IgD-negative memory B cell (primary cell): Measurements from ENCODE around the gene GATA3. TPM values are rescaled to one million over a fixed set of nuclear protein-coding genes. Genes with fewer than 3 reads are reported as not detected.

Experiments used
- H3K27ac Mint-ChIP-seq, 3 donors: one replicate each; pipeline ENCODE4 v1.8.0; 2020 to 2022; ENCODE audit warnings: mild to moderate bottlenecking in 3 of 3, mixed read lengths in 3 of 3, moderate library complexity in 1 of 3
- H3K27me3 Mint-ChIP-seq: one replicate; pipeline ENCODE4 v1.8.0; 2021; ENCODE audit warnings: mixed read lengths
- H3K36me3 Mint-ChIP-seq: one replicate; pipeline ENCODE4 v1.8.0; 2020; ENCODE audit warnings: mild to moderate bottlenecking, mixed read lengths
- H3K4me1 Mint-ChIP-seq, 3 donors: one replicate each; pipeline ENCODE4 v1.8.0; 2020 to 2022; ENCODE audit warnings: mixed read lengths in 3 of 3, mild to moderate bottlenecking in 1 of 3
- H3K4me3 Mint-ChIP-seq, 4 donors: one replicate each; pipeline ENCODE4 v1.8.0; 2020 to 2022; ENCODE audit warnings: mild to moderate bottlenecking in 4 of 4, mixed read lengths in 4 of 4, moderate library complexity in 3 of 4
- H3K9me3 Mint-ChIP-seq, 3 donors: one replicate each; pipeline ENCODE4 v1.8.0; 2020 to 2021; ENCODE audit warnings: mixed read lengths in 3 of 3, mild to moderate bottlenecking in 1 of 3
- polyA plus RNA-seq: library from polyadenylated mRNA; unstranded; fragments of 300-500 nt; fragmentation: Illumina TruSeq; gene quantifications from one replicate; pipeline ENCODE4 v1.2.3, GENCODE V29; 2021

Gene GATA3
- polyA plus RNA-seq, 1 donor from 2014 or later = 2.0 TPM

DNA sequence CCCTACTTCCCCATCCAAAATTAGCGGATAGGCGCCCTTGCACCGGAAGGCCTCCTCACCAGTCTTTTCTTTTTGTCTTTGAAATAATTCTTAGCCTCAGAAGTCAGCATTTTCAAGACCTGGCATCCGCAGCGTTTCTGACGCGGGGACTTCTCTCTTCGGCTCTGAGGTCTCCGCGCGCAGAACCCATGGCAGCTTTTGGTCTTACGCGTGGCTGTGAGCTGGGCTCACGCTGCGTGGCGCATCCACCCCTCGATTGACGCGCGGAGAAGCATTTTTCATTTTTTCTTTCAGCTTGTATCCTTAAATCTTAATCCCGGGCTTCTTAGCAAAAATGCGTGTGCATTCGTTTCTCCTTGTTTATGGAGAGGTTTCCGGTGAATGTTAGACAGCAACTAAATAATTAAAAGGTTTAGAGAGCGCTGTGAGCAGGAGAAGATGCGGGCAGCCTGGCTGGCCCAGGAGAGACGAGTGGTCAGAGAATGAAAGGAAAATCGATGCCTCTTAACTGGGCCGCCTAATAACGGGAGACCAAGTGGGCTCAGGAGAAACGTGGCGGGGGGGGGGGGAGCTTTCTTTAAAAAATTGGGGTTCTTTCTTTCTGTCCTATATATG is 2.0 kb upstream of the GATA3 start:
- peaks cover 56% of the 10 kb centered on the region for H3K27me3 Mint-ChIP-seq
- peaks cover 18 to 41% (median 21%) of the 10 kb centered on the region in 3 donors for H3K4me1 Mint-ChIP-seq
- H3K36me3 Mint-ChIP-seq = peaks cover 2% of the 10 kb centered on the region
- H3K4me3 Mint-ChIP-seq = peak overlapping the region in 3 of 4 donors; percentile 55 to 92 (median 60)
- peaks cover 0 to 13% (median 0%) of the 10 kb centered on the region in 3 donors for H3K9me3 Mint-ChIP-seq
- peak overlapping the region; percentile 41 to 95 (median 93) for H3K27ac Mint-ChIP-seq

- peak overlapping the region; percentile 86 to 95 (median 93) for H3K27ac Mint-ChIP-seq
- H3K4me3 Mint-ChIP-seq = peak overlapping the region in 3 of 4 donors; percentile 8 to 92 (median 55)
- H3K9me3 Mint-ChIP-seq = peaks cover 0 to 14% (median 0%) of the 10 kb centered on the region in 3 donors
- peaks cover 51% of the 10 kb centered on the region for H3K27me3 Mint-ChIP-seq
- H3K36me3 Mint-ChIP-seq = no peaks in the 10 kb centered on the region
- H3K4me1 Mint-ChIP-seq = peaks cover 18 to 40% (median 21%) of the 10 kb centered on the region in 3 donors
Observed at GRCh38 chr10:8052956-8053445, 1.5 kb upstream of the GATA3 start.

DNA sequence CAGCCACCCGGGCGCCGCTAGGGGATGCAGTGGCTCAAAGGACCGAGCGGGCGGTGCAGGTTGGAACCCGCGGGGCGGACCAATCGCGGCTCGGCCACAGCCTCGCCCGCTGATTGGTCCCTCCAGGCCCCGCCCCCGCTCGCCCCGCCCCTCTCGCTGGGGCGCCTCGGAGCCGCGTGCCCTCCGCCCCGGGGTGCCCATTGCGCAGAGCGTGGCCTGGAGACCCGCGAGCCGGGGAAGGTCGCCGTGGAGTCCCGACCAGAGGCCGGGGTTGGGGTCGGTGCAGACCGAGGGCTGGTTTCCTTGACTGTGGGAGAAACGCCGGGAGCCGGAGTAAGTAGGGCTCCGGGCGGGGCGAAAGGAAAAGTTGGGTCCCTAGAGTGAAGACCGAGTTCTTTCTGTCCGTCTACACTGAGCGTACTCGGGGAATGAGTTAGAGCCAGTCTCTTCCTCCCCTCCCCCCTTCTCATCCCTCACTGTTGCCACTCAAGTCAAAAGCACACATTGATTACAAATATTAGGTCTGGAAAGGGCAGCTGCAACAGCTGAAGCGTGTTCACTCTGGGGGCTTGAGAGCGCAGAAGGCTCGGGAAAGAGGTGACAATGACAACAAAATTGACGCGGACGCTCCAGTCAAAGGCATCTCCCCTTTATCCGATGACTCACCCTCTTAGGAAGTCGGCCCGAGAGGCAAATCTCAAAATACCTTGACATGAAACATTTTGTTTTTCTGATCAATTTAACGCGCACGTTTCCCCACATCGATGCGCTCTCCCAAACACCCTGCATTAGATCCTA is 843 bp upstream of the GATA3 start:
- Mint-ChIP-seq H3K27ac (peak overlapping the region; percentile 90 to 95 (median 93)), H3K4me3 (peak overlapping the region; percentile 81 to 92 (median 90)), H3K4me1 (peaks cover 19 to 40% (median 21%) of the 10 kb centered on the region in 3 donors), H3K27me3 (peaks cover 47% of the 10 kb centered on the region), H3K36me3 (no peaks in the 10 kb centered on the region), H3K9me3 (peaks cover 0 to 14% (median 0%) of the 10 kb centered on the region in 3 donors)

DNA sequence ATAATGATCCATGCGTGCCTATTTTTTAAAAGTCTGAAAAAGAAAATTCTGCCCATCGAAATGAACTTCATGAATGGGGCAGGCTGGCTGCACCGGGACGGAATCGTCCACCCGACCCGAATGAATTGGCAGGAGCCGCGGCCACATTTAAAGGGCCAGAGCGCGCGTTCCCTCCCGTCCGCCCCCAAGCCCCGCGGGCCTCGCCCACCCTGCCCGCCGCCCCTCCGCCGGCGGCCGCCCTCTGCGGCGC is 319 bp upstream of the GATA3 start:
- no peaks in the 10 kb centered on the region for H3K36me3 Mint-ChIP-seq
- peaks cover 0 to 14% (median 0%) of the 10 kb centered on the region in 3 donors for H3K9me3 Mint-ChIP-seq
- H3K4me3 Mint-ChIP-seq = peak overlapping the region; percentile 81 to 90 (median 88)
- peaks cover 46% of the 10 kb centered on the region for H3K27me3 Mint-ChIP-seq
- H3K27ac Mint-ChIP-seq = peak overlapping the region; percentile 90 to 95 (median 93)
- peaks cover 19 to 35% (median 20%) of the 10 kb centered on the region in 3 donors for H3K4me1 Mint-ChIP-seq

DNA sequence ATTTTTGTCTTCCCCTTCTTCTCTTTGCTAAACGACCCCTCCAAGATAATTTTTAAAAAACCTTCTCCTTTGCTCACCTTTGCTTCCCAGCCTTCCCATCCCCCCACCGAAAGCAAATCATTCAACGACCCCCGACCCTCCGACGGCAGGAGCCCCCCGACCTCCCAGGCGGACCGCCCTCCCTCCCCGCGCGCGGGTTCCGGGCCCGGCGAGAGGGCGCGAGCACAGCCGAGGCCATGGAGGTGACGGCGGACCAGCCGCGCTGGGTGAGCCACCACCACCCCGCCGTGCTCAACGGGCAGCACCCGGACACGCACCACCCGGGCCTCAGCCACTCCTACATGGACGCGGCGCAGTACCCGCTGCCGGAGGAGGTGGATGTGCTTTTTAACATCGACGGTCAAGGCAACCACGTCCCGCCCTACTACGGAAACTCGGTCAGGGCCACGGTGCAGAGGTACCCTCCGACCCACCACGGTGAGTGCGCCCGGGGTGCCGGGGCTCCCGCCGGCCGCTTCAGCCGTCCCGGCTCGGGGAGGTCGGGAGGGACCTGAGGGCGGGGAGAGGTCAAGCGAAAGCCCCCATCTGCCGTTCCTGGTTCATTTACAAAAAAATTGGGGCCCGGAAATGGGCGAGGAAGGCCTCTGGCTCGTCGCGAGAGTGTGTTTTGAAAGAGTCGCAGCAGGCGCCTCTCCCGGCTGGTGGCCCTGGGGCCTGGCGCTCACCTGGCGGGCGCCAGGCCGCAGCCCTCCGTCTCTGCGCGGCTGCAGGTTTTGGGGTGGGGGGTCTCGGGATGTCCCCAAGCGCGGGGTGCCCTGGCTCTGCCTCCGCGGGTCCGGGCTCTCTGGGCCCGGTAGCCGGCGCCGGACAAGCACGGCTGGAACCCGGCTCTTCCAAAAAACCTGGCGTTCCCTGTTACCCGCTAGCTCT is 1.2 kb downstream of the GATA3 start:
- H3K27ac Mint-ChIP-seq = peak overlapping the region; percentile 81 to 93 (median 88)
- H3K9me3 Mint-ChIP-seq = peaks cover 0 to 14% (median 0%) of the 10 kb centered on the region in 3 donors
- no peaks in the 10 kb centered on the region for H3K36me3 Mint-ChIP-seq
- peaks cover 24 to 45% (median 30%) of the 10 kb centered on the region in 3 donors for H3K4me1 Mint-ChIP-seq
- peak overlapping the region; percentile 70 to 86 (median 86) for H3K4me3 Mint-ChIP-seq
- peaks cover 58% of the 10 kb centered on the region for H3K27me3 Mint-ChIP-seq

GRCh38 chr10:8056378-8056777 is 1.9 kb downstream of the GATA3 start:
- peaks cover 63% of the 10 kb centered on the region for H3K27me3 Mint-ChIP-seq
- peak overlapping the region; percentile 0 to 81 (median 69) for H3K27ac Mint-ChIP-seq
- H3K36me3 Mint-ChIP-seq = no peaks in the 10 kb centered on the region
- H3K9me3 Mint-ChIP-seq = peaks cover 0 to 14% (median 0%) of the 10 kb centered on the region in 3 donors
- H3K4me3 Mint-ChIP-seq = peak overlapping the region; percentile 68 to 86 (median 80)
- H3K4me1 Mint-ChIP-seq = peaks cover 28 to 47% (median 33%) of the 10 kb centered on the region in 3 donors

DNA sequence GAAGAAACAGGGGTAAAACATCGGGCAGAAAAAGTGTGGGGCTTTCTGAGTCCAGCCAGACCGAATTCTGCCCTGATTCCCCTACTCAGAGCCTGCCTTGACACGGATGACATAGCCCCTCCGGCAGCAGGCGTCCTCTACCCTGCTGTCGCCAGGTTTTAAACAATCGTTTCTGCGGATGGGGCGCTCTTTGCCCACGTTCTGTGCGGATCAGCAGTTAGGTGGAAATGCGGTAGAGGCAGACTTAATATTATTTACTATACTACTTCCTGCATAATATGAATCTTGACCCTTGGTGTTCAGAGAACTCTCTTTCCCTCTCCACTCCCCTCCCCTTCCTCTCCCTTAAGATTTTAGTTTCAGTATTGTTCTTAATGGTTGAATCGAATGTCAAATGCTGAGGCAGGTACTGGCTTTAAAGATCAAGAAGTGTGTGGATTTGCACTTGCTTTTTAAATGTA is 2.4 kb downstream of the GATA3 start:
- peak overlapping the region; percentile 68 to 86 (median 80) for H3K4me3 Mint-ChIP-seq
- no peaks in the 10 kb centered on the region for H3K36me3 Mint-ChIP-seq
- peaks cover 28 to 47% (median 33%) of the 10 kb centered on the region in 3 donors for H3K4me1 Mint-ChIP-seq
- H3K9me3 Mint-ChIP-seq = peaks cover 0 to 14% (median 0%) of the 10 kb centered on the region in 3 donors
- peaks cover 62% of the 10 kb centered on the region for H3K27me3 Mint-ChIP-seq
- H3K27ac Mint-ChIP-seq = peak overlapping the region; percentile 0 to 81 (median 69)

DNA sequence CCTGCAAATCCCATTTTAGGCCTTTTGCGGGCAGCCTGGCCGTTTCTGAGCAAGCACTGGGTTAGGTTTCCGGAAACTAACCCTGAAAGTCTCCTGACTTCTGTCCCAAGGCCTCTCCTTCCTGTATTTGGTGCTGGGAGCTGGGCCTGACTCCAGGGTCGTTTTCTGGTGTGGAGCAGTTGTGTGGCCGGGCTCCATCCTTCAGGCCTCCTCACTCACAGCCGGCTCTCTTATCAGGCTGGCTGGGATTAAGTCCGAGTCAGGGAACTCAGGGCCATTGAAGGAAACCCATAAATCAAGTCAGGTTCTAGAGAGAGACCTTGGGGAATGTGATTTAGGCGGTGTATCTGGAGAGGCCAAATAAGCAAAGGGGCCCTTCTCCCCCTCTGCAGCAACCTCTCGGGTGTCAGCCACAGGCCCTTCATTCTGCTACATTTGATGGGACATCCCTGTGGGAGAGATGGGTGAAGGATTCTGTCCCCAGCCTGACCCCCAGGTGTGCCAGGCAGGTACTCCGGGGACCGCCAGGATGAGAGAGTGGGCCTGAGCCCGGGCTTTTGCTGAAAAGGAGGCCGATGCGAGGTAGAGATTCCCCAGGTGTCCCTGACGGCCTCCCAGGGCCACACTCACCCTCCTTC is 3.3 kb downstream of the GATA3 start:
- Mint-ChIP-seq H3K9me3 (peaks cover 0 to 8% (median 0%) of the 10 kb centered on the region in 3 donors), H3K27ac (peak overlapping the region in 1 of 3 donors; percentile 69), H3K4me3 (peak overlapping the region in 2 of 4 donors; percentile 76 to 87), H3K36me3 (no peaks in the 10 kb centered on the region), H3K27me3 (peaks cover 54% of the 10 kb centered on the region), H3K4me1 (peaks cover 23 to 41% (median 33%) of the 10 kb centered on the region in 3 donors)

- H3K9me3 Mint-ChIP-seq = peaks cover 0 to 7% (median 0%) of the 10 kb centered on the region in 3 donors
- H3K27ac Mint-ChIP-seq = peak overlapping the region in 1 of 3 donors; percentile 65
- peaks cover 20 to 36% (median 29%) of the 10 kb centered on the region in 3 donors for H3K4me1 Mint-ChIP-seq
- peak overlapping the region in 2 of 4 donors; percentile 12 to 84 for H3K4me3 Mint-ChIP-seq
- no peaks in the 10 kb centered on the region for H3K36me3 Mint-ChIP-seq
- H3K27me3 Mint-ChIP-seq = peaks cover 49% of the 10 kb centered on the region
Observed at GRCh38 chr10:8058274-8059111, 4.0 kb downstream of the GATA3 start.

DNA sequence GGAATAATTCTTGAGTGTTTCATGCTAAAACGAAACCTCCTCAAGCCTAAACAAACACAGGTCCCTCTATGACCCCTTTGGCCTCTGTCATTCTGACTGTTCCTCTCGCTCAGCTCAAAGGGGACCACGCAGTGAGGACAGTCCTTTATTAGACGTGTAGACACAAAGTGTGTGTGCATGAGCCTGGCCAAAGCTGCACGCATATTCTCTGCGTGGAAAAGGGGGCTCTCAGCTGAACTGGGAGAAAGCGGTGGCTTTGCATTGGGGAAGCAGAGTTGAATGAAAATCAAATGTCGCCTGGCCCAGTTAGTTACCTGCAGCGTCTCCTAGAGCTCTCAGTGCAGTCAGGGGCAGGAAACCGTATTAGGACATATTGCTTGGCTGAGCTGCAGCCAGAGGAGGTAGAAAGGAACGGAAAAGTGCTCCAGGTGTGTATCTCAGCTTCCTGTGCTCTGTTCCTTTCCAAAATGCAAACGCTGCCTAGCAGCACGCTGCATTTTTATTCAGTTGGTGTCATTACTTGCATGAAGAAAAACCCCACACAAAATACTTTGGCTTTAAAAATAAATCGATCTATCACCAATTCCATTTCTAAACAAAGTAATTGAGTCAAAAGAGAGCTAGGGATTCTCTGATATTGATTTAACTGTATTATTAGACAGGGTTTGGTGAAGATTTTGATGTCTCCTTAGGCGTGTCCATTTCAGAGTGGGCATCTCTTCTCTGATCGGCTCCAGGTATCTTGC is 4.9 kb downstream of the GATA3 start:
- H3K36me3 Mint-ChIP-seq = no peaks in the 10 kb centered on the region
- H3K27me3 Mint-ChIP-seq = peaks cover 46% of the 10 kb centered on the region
- H3K27ac Mint-ChIP-seq = peak overlapping the region in 2 of 3 donors; percentile 65 to 76

DNA sequence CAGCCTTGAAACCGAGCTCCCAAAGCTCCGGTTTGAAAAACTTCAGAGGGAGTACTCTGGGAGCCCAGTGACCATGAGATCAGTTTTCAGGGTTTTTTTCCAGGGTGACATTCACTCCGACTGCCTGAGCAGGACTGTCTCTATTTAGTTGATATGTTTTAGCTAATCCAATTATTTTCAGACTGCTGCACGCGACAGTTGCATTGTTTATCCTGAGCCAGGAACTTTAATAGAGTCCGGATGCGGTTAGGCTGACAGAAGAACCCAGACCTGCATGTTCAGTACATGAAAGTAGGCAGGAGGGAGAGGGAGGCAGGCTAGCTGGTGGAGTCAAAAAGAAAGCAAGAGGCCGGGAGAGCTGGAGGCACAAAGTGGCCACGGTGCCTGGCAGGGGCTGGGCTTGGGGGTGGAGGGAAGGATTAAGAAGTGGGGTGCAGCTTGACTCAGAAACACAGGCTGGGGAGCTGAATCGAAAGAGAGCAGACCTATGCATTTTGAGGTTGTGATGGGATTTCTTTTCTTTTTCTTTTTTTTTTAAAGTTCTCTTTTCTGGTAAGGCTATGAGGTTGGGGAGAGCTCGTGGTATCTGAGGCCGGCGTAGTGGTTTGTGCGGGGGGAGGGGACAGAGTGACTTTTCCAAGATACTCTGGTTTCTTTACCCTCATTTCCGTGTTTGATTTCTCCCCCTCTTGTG is 5.7 kb downstream of the GATA3 start:
- Mint-ChIP-seq H3K27me3 (peaks cover 46% of the 10 kb centered on the region), H3K4me3 (peak overlapping the region; percentile 70 to 87 (median 84)), H3K9me3 (peaks cover 0 to 3% (median 0%) of the 10 kb centered on the region in 3 donors), H3K4me1 (peaks cover 16 to 25% (median 23%) of the 10 kb centered on the region in 3 donors), H3K27ac (peak overlapping the region; percentile 30 to 76 (median 45)), H3K36me3 (no peaks in the 10 kb centered on the region)

More for the DNA sequence above, 4.9 kb downstream of the GATA3 start:
- peaks cover 0 to 3% (median 0%) of the 10 kb centered on the region in 3 donors for H3K9me3 Mint-ChIP-seq
- H3K4me3 Mint-ChIP-seq = peak overlapping the region in 3 of 4 donors; percentile 70 to 84 (median 83)
- H3K4me1 Mint-ChIP-seq = peaks cover 16 to 29% (median 24%) of the 10 kb centered on the region in 3 donors

- H3K36me3 Mint-ChIP-seq = no peaks in the 10 kb centered on the region
- peak overlapping the region; percentile 70 to 87 (median 84) for H3K4me3 Mint-ChIP-seq
- H3K4me1 Mint-ChIP-seq = peaks cover 16 to 25% (median 22%) of the 10 kb centered on the region in 3 donors
- peaks cover 0 to 3% (median 0%) of the 10 kb centered on the region in 3 donors for H3K9me3 Mint-ChIP-seq
- peak overlapping the region; percentile 30 to 45 (median 41) for H3K27ac Mint-ChIP-seq
- H3K27me3 Mint-ChIP-seq = peaks cover 41% of the 10 kb centered on the region
Observed at GRCh38 chr10:8060704-8061121, 6.2 kb downstream of the GATA3 start.
